H1 (cell line): ENCODE data around the gene HS6ST2.

Source experiments
- BACH1 ChIP-seq: IDR thresholded peaks from 2 replicates; pipeline ENCODE4 v1.6.1; 2012; ENCODE audit warnings: low read length, improper control_type of control experiment
- BCL11A ChIP-seq, 2 experiments: IDR thresholded peaks; one replicate each; pipeline ENCODE4 v1.6.1; 2011; ENCODE audit warnings: low read depth in 2 of 2, low read length in 2 of 2, mild to moderate bottlenecking in 2 of 2
- CBX5 ChIP-seq: fragments of 300-800, 300-1000 bp; sonication (generic); IDR thresholded peaks from 2 replicates; pipeline ENCODE4 v1.7.1; 2016; ENCODE audit warnings: antibody characterized with exemption, low read length, low read depth
- EP300 ChIP-seq, 2 experiments: IDR thresholded peaks; 1 replicate in 1 of 2; 2 replicates in 1 of 2; pipeline ENCODE4 v1.6.1; 2011 to 2012; ENCODE audit warnings: low read depth in 2 of 2, low read length in 2 of 2, mild to moderate bottlenecking in 2 of 2, borderline replicate concordance in 1 of 2, inconsistent platforms in 1 of 2, moderate library complexity in 1 of 2
- EZH2 ChIP-seq: fragments of 200-600 bp; sonication (generic); IDR thresholded peaks from 2 replicates; pipeline ENCODE4 v1.7.1; 2012; ENCODE audit warnings: low read depth, mild to moderate bottlenecking, moderate library complexity, low read length, inconsistent platforms; ENCODE audit not compliant: severe bottlenecking
- HDAC2 ChIP-seq, 2 experiments: fragments of 300-600 bp in 1 of 2; sonication (generic) in 1 of 2; IDR thresholded peaks; 2 replicates each; pipeline ENCODE4 v1.6.1; 2011 to 2012; ENCODE audit warnings: low read depth in 2 of 2, low read length in 2 of 2, mild to moderate bottlenecking in 2 of 2, moderate library complexity in 2 of 2, borderline replicate concordance in 1 of 2, inconsistent platforms in 1 of 2
- KDM1A ChIP-seq: fragments of 200-600, 300-600 bp; sonication (generic); IDR thresholded peaks from 2 replicates; pipeline ENCODE4 v1.7.1; 2016; ENCODE audit warnings: mild to moderate bottlenecking, low read length, borderline replicate concordance
- MAFK ChIP-seq: IDR thresholded peaks from 2 replicates; pipeline ENCODE4 v1.6.1; 2012; ENCODE audit warnings: low read depth, mild to moderate bottlenecking, improper control_type of control experiment, low read length
- POLR2A ChIP-seq, 2 experiments: IDR thresholded peaks; 1 replicate in 1 of 2; 2 replicates in 1 of 2; pipeline ENCODE4 v1.6.1; 2011; ENCODE audit warnings: low read depth in 2 of 2, low read length in 2 of 2, mild to moderate bottlenecking in 2 of 2; ENCODE audit errors: control extremely low read depth in 1 of 2
- SIN3A ChIP-seq, 2 experiments: IDR thresholded peaks in 1 of 2; conservative IDR thresholded peaks in 1 of 2; 2 replicates each; pipeline ENCODE4 v1.6.1; 2011 to 2012; ENCODE audit warnings: low read length in 2 of 2, improper control_type of control experiment in 1 of 2, low read depth in 1 of 2, mild to moderate bottlenecking in 1 of 2
- YY1 ChIP-seq: IDR thresholded peaks from 2 replicates; pipeline ENCODE4 v1.6.1; 2011; ENCODE audit warnings: low read depth, mild to moderate bottlenecking, low read length
- ZNF274 ChIP-seq: IDR thresholded peaks from 2 replicates; pipeline ENCODE4 v1.7.0; 2012; ENCODE audit warnings: low read length, borderline replicate concordance; ENCODE audit errors: extremely low read depth
- TF ChIP-seq, protein P1 (sequence below), 3 experiments: IDR thresholded peaks; 1 replicate in 2 of 3; 2 replicates in 1 of 3; pipeline versions ENCODE4 v1.5.1 to v1.6.1; 2011; ENCODE audit warnings: low read length in 3 of 3, mild to moderate bottlenecking in 3 of 3, inconsistent platforms in 2 of 3, low read depth in 1 of 3, moderate library complexity in 1 of 3; ENCODE audit not compliant: insufficient read depth in 1 of 3; ENCODE audit errors: control extremely low read depth in 1 of 3
- TF ChIP-seq, protein P2 (sequence below): IDR thresholded peaks from 2 replicates; pipeline ENCODE4 v1.6.1; 2011; ENCODE audit warnings: low read depth, mild to moderate bottlenecking, low read length; ENCODE audit not compliant: insufficient read depth

DNA sequence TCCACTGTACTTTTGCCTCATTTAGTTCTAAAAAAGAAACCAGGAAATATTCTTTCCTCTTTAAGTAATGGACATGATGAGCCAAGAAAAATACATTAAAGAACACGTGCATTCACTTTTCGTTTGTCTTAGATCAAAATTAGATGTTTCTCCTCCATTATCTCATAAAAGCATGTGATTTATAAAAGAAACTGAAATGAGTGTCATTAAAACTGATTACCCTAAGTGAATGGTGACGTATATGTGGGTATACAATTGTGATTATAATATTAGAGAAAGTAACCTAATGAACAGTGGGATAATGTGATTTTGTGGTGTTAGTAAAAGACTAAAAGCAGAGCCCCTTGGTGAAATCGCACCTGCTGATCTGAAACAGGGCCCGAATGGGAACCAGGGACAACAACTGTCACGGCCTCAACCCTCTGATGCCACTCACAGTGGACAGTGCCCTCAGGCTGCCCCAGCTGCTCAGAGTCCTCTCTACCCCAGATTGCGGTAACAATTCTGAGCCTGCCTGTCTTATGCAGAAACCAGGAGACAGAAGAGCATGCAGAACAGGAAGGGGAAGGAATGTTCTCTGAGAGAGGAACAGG, 25.7 kb upstream of the HS6ST2 start:
- TF ChIP-seq, protein P1, sequence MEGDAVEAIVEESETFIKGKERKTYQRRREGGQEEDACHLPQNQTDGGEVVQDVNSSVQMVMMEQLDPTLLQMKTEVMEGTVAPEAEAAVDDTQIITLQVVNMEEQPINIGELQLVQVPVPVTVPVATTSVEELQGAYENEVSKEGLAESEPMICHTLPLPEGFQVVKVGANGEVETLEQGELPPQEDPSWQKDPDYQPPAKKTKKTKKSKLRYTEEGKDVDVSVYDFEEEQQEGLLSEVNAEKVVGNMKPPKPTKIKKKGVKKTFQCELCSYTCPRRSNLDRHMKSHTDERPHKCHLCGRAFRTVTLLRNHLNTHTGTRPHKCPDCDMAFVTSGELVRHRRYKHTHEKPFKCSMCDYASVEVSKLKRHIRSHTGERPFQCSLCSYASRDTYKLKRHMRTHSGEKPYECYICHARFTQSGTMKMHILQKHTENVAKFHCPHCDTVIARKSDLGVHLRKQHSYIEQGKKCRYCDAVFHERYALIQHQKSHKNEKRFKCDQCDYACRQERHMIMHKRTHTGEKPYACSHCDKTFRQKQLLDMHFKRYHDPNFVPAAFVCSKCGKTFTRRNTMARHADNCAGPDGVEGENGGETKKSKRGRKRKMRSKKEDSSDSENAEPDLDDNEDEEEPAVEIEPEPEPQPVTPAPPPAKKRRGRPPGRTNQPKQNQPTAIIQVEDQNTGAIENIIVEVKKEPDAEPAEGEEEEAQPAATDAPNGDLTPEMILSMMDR (IDR thresholded peaks at IDR 0.05; ENCODE audit: control extremely low read depth in 1 of 3, insufficient read depth in 1 of 3, low read depth in 1 of 3, low read length in 3 of 3), result no peak
- no peak for TF ChIP-seq POLR2A (IDR thresholded peaks at IDR 0.05; ENCODE audit: control extremely low read depth in 1 of 2, low read depth in 2 of 2, low read length in 2 of 2)
- no peak for TF ChIP-seq KDM1A
- no peak for TF ChIP-seq EP300 (IDR thresholded peaks at IDR 0.05; ENCODE audit: borderline replicate concordance in 1 of 2, low read depth in 2 of 2, low read length in 2 of 2)
- TF ChIP-seq MAFK, result no peak
- TF ChIP-seq, protein P2, sequence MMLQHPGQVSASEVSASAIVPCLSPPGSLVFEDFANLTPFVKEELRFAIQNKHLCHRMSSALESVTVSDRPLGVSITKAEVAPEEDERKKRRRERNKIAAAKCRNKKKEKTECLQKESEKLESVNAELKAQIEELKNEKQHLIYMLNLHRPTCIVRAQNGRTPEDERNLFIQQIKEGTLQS, result no peak
- TF ChIP-seq YY1, result no peak
- TF ChIP-seq BACH1, result no peak
- no peak for TF ChIP-seq SIN3A (conservative IDR thresholded peaks at IDR 0.05 in 1 of 2, IDR thresholded peaks at IDR 0.05 in 1 of 2; ENCODE audit: low read depth in 1 of 2, low read length in 2 of 2)
- TF ChIP-seq EZH2, result no peak
- TF ChIP-seq BCL11A (IDR thresholded peaks at IDR 0.05; ENCODE audit: low read depth in 2 of 2, low read length in 2 of 2), result no peak
- TF ChIP-seq CBX5, result no peak
- TF ChIP-seq HDAC2 (IDR thresholded peaks at IDR 0.05; ENCODE audit: borderline replicate concordance in 1 of 2, low read depth in 2 of 2, low read length in 2 of 2), result no peak
- no peak for TF ChIP-seq ZNF274
